ENCODE measurements around the gene SPATA32.

SPATA32 gene

DNA sequence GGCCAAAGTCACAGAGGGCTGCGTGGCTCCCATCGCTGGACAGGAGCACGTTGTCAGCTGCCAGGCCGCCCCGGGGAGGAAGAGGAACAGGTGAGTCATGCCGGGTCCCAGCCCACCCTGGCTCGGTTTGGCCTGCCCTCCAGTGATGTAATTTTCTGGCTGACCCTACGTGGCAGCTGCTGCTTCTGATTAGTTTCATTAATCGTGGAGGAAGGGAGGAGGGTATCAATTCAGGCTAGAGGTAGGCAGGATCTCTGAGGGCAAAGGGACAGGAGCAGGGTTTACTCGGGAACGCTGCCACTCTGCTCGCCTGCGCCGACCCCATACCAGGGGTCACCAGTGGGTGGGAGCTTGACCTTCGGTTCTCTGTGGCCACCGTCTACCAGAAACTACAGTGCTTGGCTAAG, 11.7 kb upstream of the SPATA32 start:
- no peak overlapping the region for H3K4me3 ChIP-seq (ENCODE audit: control insufficient read depth, low read depth, low read length)
- DNase-seq (ENCODE audit: low read depth): no peak
- TF ChIP-seq, protein P1, sequence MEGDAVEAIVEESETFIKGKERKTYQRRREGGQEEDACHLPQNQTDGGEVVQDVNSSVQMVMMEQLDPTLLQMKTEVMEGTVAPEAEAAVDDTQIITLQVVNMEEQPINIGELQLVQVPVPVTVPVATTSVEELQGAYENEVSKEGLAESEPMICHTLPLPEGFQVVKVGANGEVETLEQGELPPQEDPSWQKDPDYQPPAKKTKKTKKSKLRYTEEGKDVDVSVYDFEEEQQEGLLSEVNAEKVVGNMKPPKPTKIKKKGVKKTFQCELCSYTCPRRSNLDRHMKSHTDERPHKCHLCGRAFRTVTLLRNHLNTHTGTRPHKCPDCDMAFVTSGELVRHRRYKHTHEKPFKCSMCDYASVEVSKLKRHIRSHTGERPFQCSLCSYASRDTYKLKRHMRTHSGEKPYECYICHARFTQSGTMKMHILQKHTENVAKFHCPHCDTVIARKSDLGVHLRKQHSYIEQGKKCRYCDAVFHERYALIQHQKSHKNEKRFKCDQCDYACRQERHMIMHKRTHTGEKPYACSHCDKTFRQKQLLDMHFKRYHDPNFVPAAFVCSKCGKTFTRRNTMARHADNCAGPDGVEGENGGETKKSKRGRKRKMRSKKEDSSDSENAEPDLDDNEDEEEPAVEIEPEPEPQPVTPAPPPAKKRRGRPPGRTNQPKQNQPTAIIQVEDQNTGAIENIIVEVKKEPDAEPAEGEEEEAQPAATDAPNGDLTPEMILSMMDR (IDR thresholded peaks at IDR 0.05; ENCODE audit: control insufficient read depth, insufficient read depth, low read depth, low read length, missing control alignments): no peak

DNA sequence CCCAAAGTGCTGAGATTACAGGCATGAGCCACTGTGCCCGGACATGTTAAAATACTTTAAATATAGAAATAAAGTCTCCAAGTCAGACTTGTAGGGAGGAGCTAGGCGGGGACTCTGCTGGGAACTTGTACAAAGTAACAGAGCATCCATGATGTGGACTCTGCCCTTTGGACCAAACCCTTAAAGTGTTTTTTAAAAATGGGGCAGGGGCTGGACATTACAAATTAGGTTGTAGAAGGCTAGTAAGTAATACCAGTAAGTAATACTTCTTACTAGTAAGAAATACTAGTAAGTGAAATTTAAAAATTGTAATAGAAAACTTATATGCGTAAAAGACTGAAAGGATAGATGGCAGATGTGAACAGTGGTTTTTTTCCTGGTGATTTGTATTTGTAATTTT, 9.7 kb upstream of the SPATA32 start:
- DNase-seq (ENCODE audit: low read depth): no peak
- no peak overlapping the region for H3K4me3 ChIP-seq (ENCODE audit: control insufficient read depth, low read depth, low read length)
- TF ChIP-seq, protein P1 (IDR thresholded peaks at IDR 0.05; ENCODE audit: control insufficient read depth, insufficient read depth, low read depth, low read length, missing control alignments): no peak

DNA sequence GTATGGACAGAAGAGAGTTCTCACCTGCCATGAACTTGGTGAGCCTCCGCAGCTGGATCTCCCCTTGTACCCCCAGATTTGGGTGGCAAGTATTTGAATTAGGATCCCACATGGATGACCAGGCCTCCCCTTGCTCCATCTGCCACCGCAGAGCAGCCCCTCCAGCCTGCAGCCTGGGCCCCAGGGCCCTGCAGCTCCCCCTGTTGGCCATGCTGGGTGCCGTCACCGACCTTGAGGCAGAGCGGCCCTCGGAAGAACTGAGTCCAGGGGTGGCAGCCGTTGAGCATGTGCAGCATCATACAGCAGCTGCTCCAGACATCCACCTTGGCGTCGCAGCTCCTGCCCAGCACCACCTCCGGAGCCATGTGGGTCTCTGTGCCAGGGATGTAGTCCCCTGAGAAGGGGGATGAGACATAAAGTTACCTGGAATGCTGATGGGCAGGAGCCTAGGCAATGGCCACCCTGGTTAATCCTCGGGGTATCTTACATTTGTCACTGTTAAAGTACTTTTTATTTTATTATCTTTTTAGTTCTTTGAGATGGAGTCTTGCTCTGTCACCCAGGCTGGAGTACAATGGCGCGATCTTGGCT, 9.0 kb upstream of the SPATA32 start:
- TF ChIP-seq, protein P1 (IDR thresholded peaks at IDR 0.05; ENCODE audit: control insufficient read depth, insufficient read depth, low read depth, low read length, missing control alignments): peak; percentile 69
- DNase-seq (ENCODE audit: low read depth): no peak
- no peak overlapping the region for H3K4me3 ChIP-seq (ENCODE audit: control insufficient read depth, low read depth, low read length)

DNA sequence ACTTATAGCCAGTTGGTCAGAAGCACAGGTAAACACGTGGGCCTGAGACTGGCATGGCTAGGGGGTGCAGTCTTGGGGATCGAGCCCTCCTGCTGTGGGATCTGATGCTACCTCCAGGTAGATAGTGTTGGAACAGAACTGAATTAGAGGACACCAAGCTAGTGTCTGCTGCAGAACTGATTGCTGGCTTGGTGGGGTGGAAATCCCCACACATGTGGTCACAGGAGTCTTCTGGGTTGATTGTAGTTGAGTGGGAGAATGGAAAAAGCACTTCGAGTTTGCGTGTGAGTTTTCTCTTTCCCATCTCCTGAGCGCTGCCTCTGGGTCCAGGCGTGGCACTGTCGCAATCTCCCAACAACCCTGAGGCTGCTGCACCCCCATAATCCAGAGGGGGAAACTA, 8.0 kb upstream of the SPATA32 start:
- TF ChIP-seq, protein P1 (IDR thresholded peaks at IDR 0.05; ENCODE audit: control insufficient read depth, insufficient read depth, low read depth, low read length, missing control alignments): no peak
- DNase-seq (ENCODE audit: low read depth): no peak
- H3K4me3 ChIP-seq (ENCODE audit: control insufficient read depth, low read depth, low read length): no peak overlapping the region

DNA sequence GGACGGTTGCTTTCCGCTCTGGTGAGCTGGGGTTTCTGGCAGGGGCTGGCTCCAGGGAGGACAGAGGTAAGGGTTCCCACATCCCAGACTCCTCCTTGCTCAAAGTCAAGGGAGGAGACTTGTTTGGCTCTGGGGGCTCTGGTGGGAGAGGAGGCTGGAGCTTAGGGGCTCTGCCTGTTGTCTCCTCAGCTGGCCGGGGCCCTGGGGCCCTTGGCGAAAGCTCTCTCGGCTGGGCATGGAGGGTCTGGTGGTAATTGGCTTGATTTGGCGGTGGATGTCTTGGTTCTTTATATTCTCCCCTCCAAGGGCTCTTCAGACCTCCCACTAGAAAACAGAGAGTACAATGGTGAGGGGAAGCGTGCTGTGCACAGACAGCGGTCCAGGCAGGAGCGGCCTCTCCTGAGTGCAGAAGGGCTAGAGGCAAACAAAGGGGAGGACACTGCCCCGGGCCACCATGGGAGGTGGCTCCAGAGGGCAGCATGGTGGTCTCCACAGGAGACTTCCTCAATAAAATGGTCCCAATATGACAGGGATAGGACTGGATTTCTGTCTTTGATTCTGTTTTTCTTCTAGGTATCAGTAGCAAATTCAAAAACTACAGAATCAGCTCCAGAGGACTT, 5.7 kb upstream of the SPATA32 start:
- TF ChIP-seq, protein P1 (IDR thresholded peaks at IDR 0.05; ENCODE audit: control insufficient read depth, insufficient read depth, low read depth, low read length, missing control alignments): no peak
- H3K4me3 ChIP-seq (ENCODE audit: control insufficient read depth, low read depth, low read length): no peak overlapping the region
- DNase-seq (ENCODE audit: low read depth): no peak

DNA sequence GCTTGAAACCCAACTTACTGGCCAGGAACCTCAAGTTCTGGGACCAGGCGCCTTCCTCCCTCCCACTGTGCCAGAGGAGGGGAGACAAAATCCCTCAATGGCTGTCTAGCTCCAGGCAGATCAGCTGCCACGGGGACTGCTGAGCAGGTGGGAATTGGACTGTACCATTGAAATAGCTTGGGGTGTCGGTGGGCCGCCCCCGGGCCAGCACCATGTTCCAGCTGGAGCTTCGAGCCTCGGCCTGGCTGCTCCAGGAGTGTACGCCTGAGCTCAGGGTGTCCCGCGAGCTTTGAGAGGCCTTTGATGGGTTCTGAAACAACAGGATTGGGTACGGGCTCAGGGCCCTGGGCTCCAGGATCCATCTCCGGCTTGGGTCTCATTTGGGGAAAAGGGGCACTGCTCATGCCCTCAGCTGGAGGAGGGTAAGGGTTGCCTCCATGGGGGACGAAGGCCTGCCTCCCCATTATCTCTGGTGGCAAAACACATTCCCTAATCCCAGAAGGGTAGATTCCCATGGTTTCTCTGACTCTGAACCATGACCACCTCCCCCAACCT, 4.6 kb upstream of the SPATA32 start:
- no peak overlapping the region for H3K4me3 ChIP-seq (ENCODE audit: control insufficient read depth, low read depth, low read length)

More for the DNA sequence above, 4.6 kb upstream of the SPATA32 start:
- DNase-seq (ENCODE audit: low read depth): no peak
- TF ChIP-seq, protein P1 (IDR thresholded peaks at IDR 0.05; ENCODE audit: control insufficient read depth, insufficient read depth, low read depth, low read length, missing control alignments): no peak
